GM18519 (cell line): ENCODE results near the gene PRKCSH.

Experiments used
- ATAC-seq: cut with Tn5 transposase; IDR thresholded peaks from one replicate; pipeline ENCODE4 v1.9.1; 2021; ENCODE audit warnings: mild to moderate bottlenecking, moderate library complexity; ENCODE audit not compliant: unreplicated experiment, low FRiP score

The PRKCSH gene

DNA sequence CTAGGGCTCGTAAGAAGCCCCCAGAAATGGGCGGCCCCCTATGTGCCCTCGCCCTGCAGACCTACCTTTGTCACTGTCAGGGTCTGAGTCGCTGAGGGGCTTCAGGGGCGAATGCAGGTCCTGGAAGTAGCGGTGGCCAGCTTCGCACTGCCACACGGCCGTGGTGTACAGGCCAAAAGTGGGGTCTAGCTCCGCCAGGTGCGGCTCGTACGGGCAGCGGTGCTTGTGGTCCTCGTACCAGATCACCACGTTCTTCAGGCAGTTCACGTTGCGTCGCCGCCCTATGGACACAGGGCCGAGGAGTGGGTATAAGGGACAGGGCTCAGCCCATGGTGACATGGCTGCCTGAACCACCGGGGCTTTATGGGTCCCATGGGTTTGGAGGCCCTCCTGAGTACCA lies 60.5 kb downstream of the PRKCSH start:
- ATAC-seq = no peak

- no peak for ATAC-seq
Measured at GRCh38 chr19:11496391-11497163, 61.1 kb downstream of the PRKCSH start.

GRCh38 chr19:11499220-11499726 lies 63.8 kb downstream of the PRKCSH start:
- no peak for ATAC-seq

DNA sequence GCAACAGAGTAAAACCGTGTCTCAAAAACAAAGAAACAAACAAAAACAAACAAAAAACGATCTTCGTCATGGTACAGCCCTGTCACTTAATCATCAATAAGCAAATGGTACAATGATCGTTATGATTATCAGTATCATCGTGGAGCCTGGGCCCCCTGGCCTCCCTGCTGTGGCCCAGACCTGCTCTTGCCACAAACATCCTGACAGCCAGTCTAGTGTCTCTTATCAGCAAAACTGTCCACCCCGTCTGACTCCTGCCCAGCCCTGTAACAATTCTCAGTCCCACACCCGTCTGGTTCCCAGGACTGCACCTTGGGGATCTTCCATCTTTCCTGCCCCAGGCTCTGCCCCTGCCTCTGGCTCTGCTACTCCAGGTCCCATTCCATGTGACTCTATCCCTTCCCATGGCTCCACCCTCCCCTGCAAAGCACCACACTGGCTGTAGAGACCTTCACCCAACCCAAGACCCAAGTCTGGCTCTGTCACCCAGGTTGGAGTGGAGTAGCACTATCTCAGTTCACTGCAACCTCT lies 64.5 kb downstream of the PRKCSH start:
- ATAC-seq = no peak
